ENCODE data around the gene CDH23.

GRCh38 chr10:71372882-71373495, 23.7 kb upstream of the CDH23 start:
- TF ChIP-seq CTCF (IDR thresholded peaks at IDR 0.05; ENCODE audit: poor library complexity) (no peak), EZH2 (IDR thresholded peaks at IDR 0.05; ENCODE audit: borderline replicate concordance) (no peak), EZH2phosphoT487 (IDR thresholded peaks at IDR 0.05; ENCODE audit: low read depth, severe bottlenecking, unreplicated experiment) (no peak)
